GM12878 (cell line): ENCODE results near the gene SCGB1A1.

Experiments used
- CTCF ChIP-seq, 3 experiments: IDR thresholded peaks in 2 of 3; conservative IDR thresholded peaks in 1 of 3; 2 replicates each; pipeline ENCODE4 v1.5.1; 2011; ENCODE audit warnings: low read depth in 3 of 3, low read length in 3 of 3, mild to moderate bottlenecking in 3 of 3, control low read depth in 2 of 3, moderate library complexity in 2 of 3, inconsistent platforms in 1 of 3, mixed read lengths in 1 of 3; ENCODE audit not compliant: control insufficient read depth in 2 of 3, insufficient read depth in 1 of 3; ENCODE audit errors: extremely low read depth in 1 of 3
- EP300 ChIP-seq, 2 experiments: fragments of 150-350 bp in 1 of 2; IDR thresholded peaks; 2 replicates each; pipeline ENCODE4 v1.6.1; 2011 to 2012; ENCODE audit warnings: low read depth in 2 of 2, low read length in 2 of 2, borderline replicate concordance in 1 of 2, improper control_type of control experiment in 1 of 2, inconsistent platforms in 1 of 2; ENCODE audit not compliant: control insufficient read depth in 1 of 2
- JUND ChIP-seq: IDR thresholded peaks from 2 replicates; pipeline ENCODE4 v1.6.1; 2012; ENCODE audit warnings: low read depth, mild to moderate bottlenecking, low read length, improper control_type of control experiment, moderate library complexity
- POLR2A ChIP-seq: IDR thresholded peaks from 2 replicates; pipeline ENCODE4 v1.6.1; 2011; ENCODE audit warnings: low read depth, mild to moderate bottlenecking, low read length

- no peak for TF ChIP-seq EP300 (IDR thresholded peaks at IDR 0.05; ENCODE audit: borderline replicate concordance in 1 of 2, control insufficient read depth in 1 of 2, low read depth in 2 of 2, low read length in 2 of 2)
- no peak for TF ChIP-seq JUND
- no peak for TF ChIP-seq POLR2A
- no peak for TF ChIP-seq CTCF (IDR thresholded peaks at IDR 0.05 in 2 of 3, conservative IDR thresholded peaks at IDR 0.05 in 1 of 3; ENCODE audit: control insufficient read depth in 2 of 3, extremely low read depth in 1 of 3, insufficient read depth in 1 of 3, low read depth in 3 of 3, low read length in 3 of 3)
Observed at GRCh38 chr11:62373464-62374119, 45.2 kb upstream of the SCGB1A1 start.
